Stimulated activated CD8-positive, alpha-beta memory T cell treated with anti-CD3 and anti-CD28 coated beads, Interleukin-4, amount 100 ng/mL, for 4 hours (primary cell): ENCODE results near the gene SLC11A1.

Source experiments
- DNase-seq, 2 donors: peaks; one replicate each; pipeline ENCODE4 v3.0.0-alpha.2; 2020; ENCODE audit warnings: low read depth in 2 of 2, low spot score in 1 of 2

The SLC11A1 gene

DNA sequence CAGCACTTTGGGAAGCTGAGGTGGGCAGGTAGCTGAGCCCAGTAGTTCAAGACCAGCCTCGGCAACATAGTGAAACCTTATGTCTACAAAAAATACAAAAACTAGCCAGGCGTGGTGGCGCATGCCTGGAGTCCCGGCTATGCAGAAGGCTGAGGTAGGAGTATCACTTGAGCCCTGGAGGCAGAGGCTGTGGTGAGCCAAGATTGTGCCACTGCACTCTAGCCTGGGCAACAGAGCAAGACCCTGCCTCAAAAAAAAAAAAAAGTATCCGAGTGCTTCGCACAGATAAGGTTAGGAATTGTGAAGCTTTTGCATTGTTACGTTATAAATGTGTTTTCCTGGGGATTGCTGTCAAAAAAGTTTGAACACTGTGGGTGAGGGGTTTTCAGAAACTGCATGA, 21.7 kb downstream of the SLC11A1 start:
- DNase-seq: no peak

DNA sequence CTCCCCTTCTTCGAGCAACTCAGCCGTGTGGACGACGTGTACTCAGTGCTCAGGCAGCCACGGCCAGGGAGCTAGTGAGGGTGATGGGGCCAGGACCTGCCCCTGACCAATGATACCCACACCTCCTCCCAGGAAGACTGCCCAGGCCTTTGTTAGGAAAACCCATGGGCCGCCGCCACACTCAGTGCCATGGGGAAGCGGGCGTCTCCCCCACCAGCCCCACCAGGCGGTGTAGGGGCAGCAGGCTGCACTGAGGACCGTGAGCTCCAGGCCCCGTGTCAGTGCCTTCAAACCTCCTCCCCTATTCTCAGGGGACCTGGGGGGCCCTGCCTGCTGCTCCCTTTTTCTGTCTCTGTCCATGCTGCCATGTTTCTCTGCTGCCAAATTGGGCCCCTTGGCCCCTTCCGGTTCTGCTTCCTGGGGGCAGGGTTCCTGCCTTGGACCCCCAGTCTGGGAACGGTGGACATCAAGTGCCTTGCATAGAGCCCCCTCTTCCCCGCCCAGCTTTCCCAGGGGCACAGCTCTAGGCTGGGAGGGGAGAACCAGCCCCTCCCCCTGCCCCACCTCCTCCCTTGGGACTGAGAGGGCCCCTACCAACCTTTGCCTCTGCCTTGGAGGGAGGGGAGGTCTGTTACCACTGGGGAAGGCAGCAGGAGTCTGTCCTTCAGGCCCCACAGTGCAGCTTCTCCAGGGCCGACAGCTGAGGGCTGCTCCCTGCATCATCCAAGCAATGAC, 22.4 kb downstream of the SLC11A1 start:
- no peak for DNase-seq

- no peak for DNase-seq
Observed at GRCh38 chr2:218405086-218405745, 23.1 kb downstream of the SLC11A1 start.

DNA sequence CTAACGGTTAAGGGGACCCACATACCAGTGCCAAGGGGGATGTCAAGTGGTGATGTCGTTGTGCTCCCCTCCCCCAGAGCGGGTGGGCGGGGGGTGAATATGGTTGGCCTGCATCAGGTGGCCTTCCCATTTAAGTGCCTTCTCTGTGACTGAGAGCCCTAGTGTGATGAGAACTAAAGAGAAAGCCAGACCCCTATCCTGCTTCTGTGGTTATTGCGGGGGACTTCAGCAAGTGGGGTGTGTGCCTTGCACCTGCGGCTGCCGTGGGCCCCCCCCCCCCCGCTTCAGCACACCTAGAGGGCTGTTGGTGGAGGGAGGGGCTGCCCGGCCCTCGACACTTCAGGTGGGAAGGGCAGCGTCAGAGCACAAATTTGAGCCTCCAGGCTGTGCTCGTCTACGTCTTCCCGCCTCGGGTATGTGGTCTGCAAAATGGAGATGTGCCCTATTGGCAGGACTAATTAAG, 23.7 kb downstream of the SLC11A1 start:
- no peak for DNase-seq

GRCh38 chr2:218406209-218406948, 24.3 kb downstream of the SLC11A1 start:
- peak; percentile 65 to 84 for DNase-seq

DNA sequence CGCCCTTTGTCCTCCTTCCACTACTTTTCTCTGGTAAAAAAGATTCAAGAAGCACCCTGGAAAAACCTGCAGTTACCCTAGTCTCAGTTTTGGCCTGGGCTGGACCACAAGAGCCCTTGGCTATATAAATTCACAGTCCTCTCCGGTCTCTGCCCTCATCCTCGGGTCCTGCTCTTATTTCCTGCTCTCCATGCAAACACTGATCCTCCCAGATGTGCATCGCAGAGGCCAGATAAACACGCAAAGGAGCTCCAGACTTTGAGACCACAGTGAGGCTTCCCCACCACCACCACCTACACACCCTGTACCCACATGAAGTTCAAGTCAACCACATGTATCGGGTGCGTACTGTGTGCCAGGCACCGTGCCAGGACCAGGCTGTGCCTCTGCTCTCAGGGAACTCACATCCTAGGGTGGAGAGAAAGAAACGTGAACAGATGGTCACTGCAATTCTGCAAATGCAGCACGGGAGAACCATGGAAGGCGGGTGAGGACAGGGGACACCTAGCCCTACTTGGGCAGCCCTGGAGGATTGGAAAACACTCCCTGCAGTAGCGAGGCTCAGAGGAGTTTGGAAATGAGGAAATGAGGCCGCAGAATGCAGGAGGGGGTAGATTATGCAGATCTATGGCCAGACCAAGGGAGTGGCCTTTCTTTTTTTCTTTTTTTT, 25.0 kb downstream of the SLC11A1 start:
- DNase-seq: peak in 1 of 2 donors; percentile 41

DNA sequence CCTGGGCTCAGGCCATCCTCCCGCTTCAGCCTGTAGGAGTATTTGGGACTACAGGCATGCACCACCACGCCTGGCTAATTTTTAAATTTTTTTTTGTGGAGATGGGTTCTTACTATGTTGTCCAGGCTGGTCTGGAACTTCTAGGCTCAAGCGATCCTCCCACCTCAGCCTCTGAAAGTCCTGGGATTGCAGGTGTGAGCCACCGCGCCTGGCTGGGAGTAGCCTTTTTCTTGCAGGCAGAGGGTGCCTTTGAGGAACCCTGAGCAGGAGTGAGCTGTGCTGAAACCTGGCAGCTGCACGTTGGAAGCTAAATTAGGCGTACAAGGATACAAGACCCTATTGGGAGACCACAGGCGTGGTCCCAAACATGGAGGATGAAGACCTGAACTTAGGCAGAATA, 25.6 kb downstream of the SLC11A1 start:
- no peak for DNase-seq

GRCh38 chr2:218418321-218418716, 36.2 kb downstream of the SLC11A1 start:
- no peak for DNase-seq

DNA sequence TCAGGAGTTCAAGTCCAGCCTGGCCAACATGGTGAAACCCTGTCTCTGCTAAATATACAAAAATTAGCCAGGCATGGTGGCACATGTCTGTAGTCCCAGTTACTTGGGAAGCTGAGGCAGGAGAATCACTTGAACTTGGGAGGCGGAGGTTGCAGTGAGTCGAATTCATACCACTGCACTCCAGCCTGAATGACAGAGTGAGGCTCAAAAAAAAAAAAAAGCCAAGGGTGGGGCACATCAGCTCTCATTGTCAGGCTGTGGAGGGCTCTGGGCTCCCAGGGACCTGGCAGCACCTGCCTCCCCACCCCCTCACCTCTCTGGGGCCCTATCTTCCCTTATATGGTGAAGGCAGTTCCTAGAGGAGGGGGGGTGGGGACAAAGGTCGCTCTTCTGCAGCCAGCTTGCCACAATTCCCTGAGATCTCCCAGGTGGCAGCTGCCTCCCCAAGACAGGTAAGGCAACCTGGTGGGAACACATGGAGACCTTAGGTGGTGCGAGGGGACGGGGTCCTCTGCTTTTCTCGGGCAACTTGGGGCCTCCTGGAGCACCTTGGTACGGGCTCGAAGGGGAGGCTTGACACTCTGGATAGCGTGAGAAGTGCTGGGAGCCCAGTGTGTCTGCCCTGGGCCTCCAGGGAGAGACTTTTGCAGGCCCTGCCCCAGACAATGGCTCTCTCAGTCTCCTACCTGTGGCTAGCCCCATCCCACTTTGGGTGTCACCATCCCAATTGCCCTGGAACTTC, 36.8 kb downstream of the SLC11A1 start, which contains the start of gene VIL1:
Gene VIL1, plus strand, starts transcription at position 407 of the 742 bp plus-strand sequence. CDS start 4,656 bp downstream, outside the sequence.
- no peak for DNase-seq

GRCh38 chr2:218419630-218420216, 37.6 kb downstream of the SLC11A1 start:
- DNase-seq: no peak

- no peak for DNase-seq
Observed at GRCh38 chr2:218421027-218421426, 39.0 kb downstream of the SLC11A1 start.

DNA sequence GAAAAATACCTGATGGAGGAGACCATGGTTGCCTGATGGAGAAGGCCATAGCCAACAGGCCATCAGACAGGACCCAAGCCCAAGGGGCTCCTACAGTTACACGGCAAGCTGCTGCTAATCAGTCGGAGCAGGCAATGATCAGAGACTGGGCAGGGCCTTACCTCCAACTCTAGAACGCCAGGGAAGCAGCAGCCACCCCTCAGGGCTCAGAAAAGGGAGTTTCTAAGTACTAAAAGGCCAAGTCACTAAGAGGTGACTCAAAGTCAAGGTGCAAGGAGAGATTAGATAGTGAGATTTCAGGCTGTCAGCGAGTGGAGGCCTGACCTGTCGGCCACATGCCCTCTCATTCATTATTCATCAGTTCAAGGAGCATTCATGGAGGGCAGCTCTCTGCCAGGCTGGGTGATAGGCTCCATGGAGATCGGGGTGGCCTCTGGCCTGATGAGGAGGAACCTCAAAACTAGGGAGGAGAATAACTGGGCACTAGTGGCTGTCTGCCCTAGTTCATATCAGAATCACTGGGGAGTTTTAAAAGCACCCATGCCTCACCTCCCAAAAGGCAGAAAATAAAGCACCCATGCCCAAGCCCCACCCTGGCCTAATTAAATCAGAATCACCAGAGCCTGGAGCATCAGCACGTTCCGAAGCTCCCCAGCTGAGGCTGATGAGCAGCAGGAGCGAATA, 40.5 kb downstream of the SLC11A1 start:
- no peak for DNase-seq

GRCh38 chr2:218423584-218423983, 41.5 kb downstream of the SLC11A1 start:
- DNase-seq: no peak

DNA sequence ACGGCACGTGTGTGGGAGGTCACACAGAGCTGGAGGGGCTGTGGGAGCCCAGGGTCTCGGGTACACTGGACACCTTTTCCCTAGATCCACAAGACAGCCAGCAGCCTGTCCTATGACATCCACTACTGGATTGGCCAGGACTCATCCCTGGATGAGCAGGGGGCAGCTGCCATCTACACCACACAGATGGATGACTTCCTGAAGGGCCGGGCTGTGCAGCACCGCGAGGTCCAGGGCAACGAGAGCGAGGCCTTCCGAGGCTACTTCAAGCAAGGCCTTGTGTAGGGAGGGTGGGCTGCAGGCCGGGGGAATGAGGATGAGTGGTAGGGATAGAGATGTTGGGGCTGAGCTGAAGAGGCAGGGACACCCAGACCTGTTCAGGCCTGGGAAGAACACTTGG, 43.5 kb downstream of the SLC11A1 start:
- DNase-seq: no peak

DNA sequence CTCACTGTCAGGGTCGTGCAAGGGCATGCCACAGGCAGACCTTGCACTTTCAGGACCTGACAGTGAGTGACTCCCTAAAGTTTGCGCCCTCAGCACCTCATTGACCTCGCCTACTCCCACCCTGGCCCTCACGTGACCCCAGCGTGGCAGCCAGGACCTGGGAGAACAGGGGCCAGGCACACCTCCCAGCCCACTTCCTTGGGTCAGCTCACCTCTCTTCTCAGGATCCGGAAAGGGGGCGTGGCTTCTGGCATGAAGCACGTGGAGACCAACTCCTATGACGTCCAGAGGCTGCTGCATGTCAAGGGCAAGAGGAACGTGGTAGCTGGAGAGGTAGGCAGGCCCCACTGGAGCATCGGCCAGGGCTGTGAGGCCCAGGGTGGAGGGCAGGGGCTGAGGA, 45.7 kb downstream of the SLC11A1 start:
- DNase-seq: no peak

DNA sequence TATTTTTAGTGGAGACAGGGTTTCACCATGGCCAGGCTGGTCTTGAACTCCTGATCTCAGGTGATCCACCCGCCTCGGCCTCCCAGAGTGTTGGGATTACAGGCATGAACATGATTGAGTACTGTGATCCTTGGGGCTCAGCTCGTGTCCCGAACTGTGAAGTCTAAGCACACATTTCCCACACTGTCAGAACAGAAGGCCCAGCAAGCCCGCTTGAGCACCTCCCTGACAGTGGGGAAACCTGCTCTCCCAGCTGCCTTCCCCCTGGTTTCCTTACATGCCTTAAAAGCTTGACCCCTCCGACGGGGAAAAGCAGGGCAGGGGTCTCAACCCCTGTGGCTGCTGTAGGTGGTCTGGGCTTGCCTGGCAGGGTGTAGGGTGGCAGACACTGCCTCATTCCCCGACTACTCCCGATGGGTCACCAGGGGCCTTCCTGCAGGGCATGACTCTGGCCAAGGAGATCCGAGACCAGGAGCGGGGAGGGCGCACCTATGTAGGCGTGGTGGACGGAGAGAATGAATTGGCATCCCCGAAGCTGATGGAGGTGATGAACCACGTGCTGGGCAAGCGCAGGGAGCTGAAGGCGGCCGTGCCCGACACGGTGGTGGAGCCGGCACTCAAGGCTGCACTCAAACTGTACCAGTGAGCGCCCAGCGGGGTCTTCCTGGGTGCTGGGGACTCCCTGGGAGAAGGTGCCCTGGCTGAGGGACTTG, 46.9 kb downstream of the SLC11A1 start:
- no peak for DNase-seq

DNA sequence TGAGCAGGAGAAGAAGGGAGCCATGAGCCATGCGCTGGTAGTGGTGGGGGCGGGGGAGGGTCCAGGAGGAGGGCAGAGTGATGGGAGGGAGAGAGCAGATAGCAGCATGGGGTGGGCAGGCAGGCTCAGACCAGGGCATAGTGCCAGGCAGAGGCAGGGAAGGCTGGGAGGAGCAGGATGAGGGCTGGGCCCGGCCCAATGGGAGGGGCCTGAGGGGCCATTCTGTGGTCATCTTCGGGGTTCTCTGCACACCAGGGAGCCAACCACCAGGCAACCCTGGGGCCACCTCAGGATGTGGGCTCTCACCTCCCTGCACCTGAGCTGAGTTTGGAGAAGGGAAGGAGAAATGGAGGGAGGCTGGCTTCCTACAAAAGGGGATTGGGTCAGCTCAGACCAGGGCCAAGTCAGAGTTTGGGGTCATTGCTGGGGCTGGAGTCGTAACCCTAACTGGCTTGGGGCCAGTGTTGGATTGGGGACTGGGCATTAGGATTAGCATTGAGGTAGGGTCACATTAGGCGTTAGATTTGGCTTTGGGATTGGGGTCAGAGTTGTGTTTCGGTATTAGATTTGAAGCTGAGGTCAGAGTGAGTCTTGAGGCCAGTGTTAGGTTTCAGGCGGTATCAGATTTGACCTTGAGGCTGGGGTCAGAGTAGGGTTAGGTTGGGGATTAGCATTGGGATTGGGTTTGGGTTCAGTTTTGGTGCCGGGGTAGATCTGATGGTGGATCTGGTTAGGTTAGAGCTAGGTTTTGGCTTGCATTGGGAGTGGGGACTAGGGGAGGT, 48.0 kb downstream of the SLC11A1 start:
- no peak for DNase-seq

- no peak for DNase-seq
Observed at GRCh38 chr2:218430721-218431120, 48.6 kb downstream of the SLC11A1 start.
